Transverse colon (tissue), 4 donors: Measurements from ENCODE around the gene KCNE3.

Source experiments
- POLR2AphosphoS5 ChIP-seq, 3 donors: sonication (generic); formaldehyde crosslinking; IDR thresholded peaks; one replicate each; pipeline ENCODE4 v1.6.1; 2016; ENCODE audit warnings: antibody characterized with exemption in 3 of 3
- TF ChIP-seq, protein P1 (sequence below), 5 experiments: fragments of 200-600 bp in 3 of 5; fragments of 450-650 bp in 2 of 5; sonication (generic) in 3 of 5; IDR thresholded peaks; 1 replicate in 2 of 5; 2 replicates in 3 of 5; pipeline ENCODE4 v1.5.1; 2016 to 2017; ENCODE audit warnings: antibody characterized with exemption in 5 of 5, inconsistent platforms in 3 of 5, mild to moderate bottlenecking in 2 of 5, moderate library complexity in 1 of 5

GRCh38 chr11:74412733-74413359, 54.5 kb downstream of the KCNE3 start:
- TF ChIP-seq, protein P1, sequence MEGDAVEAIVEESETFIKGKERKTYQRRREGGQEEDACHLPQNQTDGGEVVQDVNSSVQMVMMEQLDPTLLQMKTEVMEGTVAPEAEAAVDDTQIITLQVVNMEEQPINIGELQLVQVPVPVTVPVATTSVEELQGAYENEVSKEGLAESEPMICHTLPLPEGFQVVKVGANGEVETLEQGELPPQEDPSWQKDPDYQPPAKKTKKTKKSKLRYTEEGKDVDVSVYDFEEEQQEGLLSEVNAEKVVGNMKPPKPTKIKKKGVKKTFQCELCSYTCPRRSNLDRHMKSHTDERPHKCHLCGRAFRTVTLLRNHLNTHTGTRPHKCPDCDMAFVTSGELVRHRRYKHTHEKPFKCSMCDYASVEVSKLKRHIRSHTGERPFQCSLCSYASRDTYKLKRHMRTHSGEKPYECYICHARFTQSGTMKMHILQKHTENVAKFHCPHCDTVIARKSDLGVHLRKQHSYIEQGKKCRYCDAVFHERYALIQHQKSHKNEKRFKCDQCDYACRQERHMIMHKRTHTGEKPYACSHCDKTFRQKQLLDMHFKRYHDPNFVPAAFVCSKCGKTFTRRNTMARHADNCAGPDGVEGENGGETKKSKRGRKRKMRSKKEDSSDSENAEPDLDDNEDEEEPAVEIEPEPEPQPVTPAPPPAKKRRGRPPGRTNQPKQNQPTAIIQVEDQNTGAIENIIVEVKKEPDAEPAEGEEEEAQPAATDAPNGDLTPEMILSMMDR (IDR thresholded peaks at IDR 0.05): no peak
- no peak for TF ChIP-seq POLR2AphosphoS5 (IDR thresholded peaks at IDR 0.05)
